Mucosa of descending colon (tissue), 3 donors: ENCODE measurements around the gene PPFIA1. TPM values are rescaled to one million over a fixed set of nuclear protein-coding genes. Genes with fewer than 3 reads are reported as not detected.

Experiments
- ATAC-seq: fragments of 200-7000 bp; cut with Tn5 transposase; one replicate; pipeline ENCODE4 v1.9.1; 2020; ENCODE audit warnings: mild to moderate bottlenecking, moderate library complexity
- DNase-seq, 3 donors: peaks; one replicate each; pipeline ENCODE4 v3.0.0-alpha.2; 2020
- H3K36me3 ChIP-seq: fragments of 200-600 bp; one replicate; pipeline ENCODE4 v1.8.0; 2021; ENCODE audit warnings: low read depth, mild to moderate bottlenecking
- H3K4me1 ChIP-seq: fragments of 200-600 bp; one replicate; pipeline ENCODE4 v1.8.0; 2021; ENCODE audit warnings: low read depth, mild to moderate bottlenecking
- H3K4me3 ChIP-seq: fragments of 200-600 bp; one replicate; pipeline ENCODE4 v1.8.0; 2021; ENCODE audit warnings: mild to moderate bottlenecking
- H3K9me3 ChIP-seq: fragments of 200-600 bp; one replicate; pipeline ENCODE4 v1.8.0; 2021; ENCODE audit warnings: mild to moderate bottlenecking
- CTCF ChIP-seq: fragments of 200-600 bp; IDR thresholded peaks from one replicate; pipeline ENCODE4 v1.8.0; 2022; ENCODE audit warnings: antibody characterized with exemption, mild to moderate bottlenecking
- intact Hi-C, 2 donors: fragments of 100-400 bp; cut with DNase I in 1 of 2; cut with micrococcal nuclease in 1 of 2; formaldehyde crosslinking; loops; one replicate each; pipeline versions ENCODE4 v1.11.0 to v1.11.1; 2022; cut with DNase I, micrococcal nuclease
- total RNA-seq, 3 donors: library from RNA; stranded (reverse); fragmentation: NEBNext Ultra II Directional in 2 of 3; extraction: Animal tissue kit (Norgen Biotek cat#: 25700) in 2 of 3; gene quantifications; one replicate each; pipeline versions ENCODE4 v1.2.1 to v1.2.4, GENCODE V29; 2021 to 2023
- donor health status: DM: no; HTN: no; CAD: no; lungs with moderate emphysema.
- donor health status: DM: no; HTN: no; CAD: no.
- donor health status: DM: no; HTN: yes; CAD: no.

PPFIA1 gene
- total RNA-seq, 3 donors from 2014 or later = 58.5 to 65.7 (median 65.0) TPM

GRCh38 chr11:70244698-70245097 is 25.8 kb upstream of the PPFIA1 start:
- intact Hi-C loops = no loop called here
- DNase-seq = no peak
- no peaks in the 10 kb centered on the region for H3K4me1 ChIP-seq
- no peak for TF ChIP-seq CTCF
- H3K36me3 ChIP-seq = no peaks in the 10 kb centered on the region
- no peaks in the 10 kb centered on the region for H3K9me3 ChIP-seq
- no peak overlapping the region for H3K4me3 ChIP-seq
- ATAC-seq = no peak

GRCh38 chr11:70246196-70246595 is 24.3 kb upstream of the PPFIA1 start:
- Histone ChIP-seq H3K9me3 (no peaks in the 10 kb centered on the region), H3K4me1 (no peaks in the 10 kb centered on the region), H3K4me3 (no peak overlapping the region), H3K36me3 (no peaks in the 10 kb centered on the region)
- ATAC-seq (no peak), DNase-seq (no peak)
- no peak for TF ChIP-seq CTCF
- intact Hi-C loops = no loop called here

- Histone ChIP-seq H3K4me3 (no peak overlapping the region), H3K36me3 (no peaks in the 10 kb centered on the region), H3K9me3 (no peaks in the 10 kb centered on the region), H3K4me1 (no peaks in the 10 kb centered on the region)
- no peak for TF ChIP-seq CTCF
- intact Hi-C loops = no loop called here
- ATAC-seq (no peak), DNase-seq (no peak)
Observed at GRCh38 chr11:70247042-70247709, 23.3 kb upstream of the PPFIA1 start.

GRCh38 chr11:70247710-70248072 is 22.8 kb upstream of the PPFIA1 start:
- DNase-seq (no peak), ATAC-seq (no peak)
- Histone ChIP-seq H3K4me1 (no peaks in the 10 kb centered on the region), H3K4me3 (no peak overlapping the region), H3K9me3 (no peaks in the 10 kb centered on the region), H3K36me3 (no peaks in the 10 kb centered on the region)
- TF ChIP-seq CTCF = no peak
- intact Hi-C loops = no loop called here

GRCh38 chr11:70250876-70251658 is 19.4 kb upstream of the PPFIA1 start:
- no peak for TF ChIP-seq CTCF
- DNase-seq (no peak), ATAC-seq (no peak)
- no peak overlapping the region for H3K4me3 ChIP-seq
- H3K36me3 ChIP-seq = no peaks in the 10 kb centered on the region
- no peaks in the 10 kb centered on the region for H3K4me1 ChIP-seq
- no peaks in the 10 kb centered on the region for H3K9me3 ChIP-seq
- intact Hi-C loops = no loop called here
